ENCODE measurements around the gene CABYR.

CABYR gene

DNA sequence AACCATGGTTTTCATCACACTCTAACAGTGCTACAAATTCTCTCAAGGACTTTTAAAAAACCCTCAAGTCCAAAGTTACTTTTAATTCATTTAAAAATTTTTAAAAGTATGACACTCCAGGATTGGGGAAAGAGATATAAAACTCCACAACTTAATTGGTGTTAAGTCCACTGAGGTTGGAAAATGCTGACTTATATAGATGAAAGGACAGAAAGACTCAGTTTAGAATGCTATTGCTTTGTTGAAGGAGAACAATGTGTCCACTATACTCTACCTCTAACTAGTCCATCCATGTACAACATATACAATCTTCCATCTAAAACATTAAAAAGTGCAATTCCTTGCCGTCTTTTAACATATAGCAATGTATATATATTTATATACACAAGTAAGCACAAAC, 41.2 kb downstream of the CABYR start:
- Histone ChIP-seq H3K36me3 (ENCODE audit: insufficient read depth, insufficient read length, low read length) (peaks cover 4% of the 10 kb centered on the region), H3K9me3 (ENCODE audit: insufficient read depth, low read length) (no peaks in the 10 kb centered on the region), H3K27me3 (ENCODE audit: insufficient read depth, insufficient read length) (no peaks in the 10 kb centered on the region), H3K9ac (ENCODE audit: insufficient read length, low read depth) (no peak overlapping the region), H3K4me3 (ENCODE audit: insufficient read length, low read depth) (no peak overlapping the region), H3K4me1 (ENCODE audit: insufficient read depth, insufficient read length) (no peaks in the 10 kb centered on the region)
- no peak for DNase-seq (ENCODE audit: low read depth, low spot score)
- TF ChIP-seq ZNF274 (IDR thresholded peaks at IDR 0.05; ENCODE audit: low read depth, low read length) (no peak), YY1 (IDR thresholded peaks at IDR 0.05; ENCODE audit: insufficient read depth, insufficient read length) (no peak), SUZ12 (IDR thresholded peaks at IDR 0.05; ENCODE audit: extremely low read depth, insufficient read depth, insufficient read length) (no peak)

- Histone ChIP-seq H3K27me3 (ENCODE audit: insufficient read depth, insufficient read length) (no peaks in the 10 kb centered on the region), H3K9me3 (ENCODE audit: insufficient read depth, low read length) (no peaks in the 10 kb centered on the region), H3K4me3 (ENCODE audit: insufficient read length, low read depth) (no peak overlapping the region), H3K9ac (ENCODE audit: insufficient read length, low read depth) (no peak overlapping the region), H3K4me1 (ENCODE audit: insufficient read depth, insufficient read length) (no peaks in the 10 kb centered on the region), H3K36me3 (ENCODE audit: insufficient read depth, insufficient read length, low read length) (peaks cover 7% of the 10 kb centered on the region)
- TF ChIP-seq YY1 (IDR thresholded peaks at IDR 0.05; ENCODE audit: insufficient read depth, insufficient read length) (no peak), SUZ12 (IDR thresholded peaks at IDR 0.05; ENCODE audit: extremely low read depth, insufficient read depth, insufficient read length) (no peak), ZNF274 (IDR thresholded peaks at IDR 0.05; ENCODE audit: low read depth, low read length) (no peak)
- no peak for DNase-seq (ENCODE audit: low read depth, low spot score)
Observed at GRCh38 chr18:24181806-24182205, 42.9 kb downstream of the CABYR start.

DNA sequence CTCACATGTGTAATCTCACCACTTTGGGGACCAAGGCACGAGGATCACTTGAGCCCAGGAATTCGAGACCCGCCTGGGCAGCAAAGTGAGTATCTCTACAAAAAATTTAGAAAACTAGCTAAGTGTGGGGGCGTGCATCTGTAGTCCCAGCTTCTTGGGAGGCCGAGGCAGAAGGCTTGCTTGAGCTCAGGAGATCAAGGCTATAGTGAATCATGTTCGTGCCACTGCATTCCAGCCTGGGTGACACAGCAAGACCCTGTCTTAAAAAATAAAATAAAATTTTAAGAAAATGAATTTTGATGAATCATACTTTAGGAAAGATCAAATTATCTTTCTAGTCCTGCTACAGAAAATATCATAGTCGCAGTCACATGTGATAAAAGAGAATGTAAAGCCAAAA, 46.9 kb downstream of the CABYR start:
- no peak for DNase-seq (ENCODE audit: low read depth, low spot score)
- TF ChIP-seq YY1 (IDR thresholded peaks at IDR 0.05; ENCODE audit: insufficient read depth, insufficient read length) (no peak), ZNF274 (IDR thresholded peaks at IDR 0.05; ENCODE audit: low read depth, low read length) (no peak), SUZ12 (IDR thresholded peaks at IDR 0.05; ENCODE audit: extremely low read depth, insufficient read depth, insufficient read length) (no peak)

GRCh38 chr18:24187049-24187448, 48.2 kb downstream of the CABYR start:
- no peak for DNase-seq (ENCODE audit: low read depth, low spot score)
- Histone ChIP-seq H3K9ac (ENCODE audit: insufficient read length, low read depth) (no peak overlapping the region), H3K36me3 (ENCODE audit: insufficient read depth, insufficient read length, low read length) (peaks cover 3% of the 10 kb centered on the region), H3K27me3 (ENCODE audit: insufficient read depth, insufficient read length) (no peaks in the 10 kb centered on the region), H3K4me1 (ENCODE audit: insufficient read depth, insufficient read length) (peaks cover 2% of the 10 kb centered on the region), H3K9me3 (ENCODE audit: insufficient read depth, low read length) (no peaks in the 10 kb centered on the region), H3K4me3 (ENCODE audit: insufficient read length, low read depth) (no peak overlapping the region)
- TF ChIP-seq YY1 (IDR thresholded peaks at IDR 0.05; ENCODE audit: insufficient read depth, insufficient read length) (no peak), ZNF274 (IDR thresholded peaks at IDR 0.05; ENCODE audit: low read depth, low read length) (no peak), SUZ12 (IDR thresholded peaks at IDR 0.05; ENCODE audit: extremely low read depth, insufficient read depth, insufficient read length) (no peak)

More for the DNA sequence above, 46.9 kb downstream of the CABYR start:
- Histone ChIP-seq H3K9ac (ENCODE audit: insufficient read length, low read depth) (no peak overlapping the region), H3K27me3 (ENCODE audit: insufficient read depth, insufficient read length) (no peaks in the 10 kb centered on the region), H3K4me1 (ENCODE audit: insufficient read depth, insufficient read length) (peaks cover 2% of the 10 kb centered on the region), H3K9me3 (ENCODE audit: insufficient read depth, low read length) (no peaks in the 10 kb centered on the region), H3K4me3 (ENCODE audit: insufficient read length, low read depth) (no peak overlapping the region), H3K36me3 (ENCODE audit: insufficient read depth, insufficient read length, low read length) (peaks cover 6% of the 10 kb centered on the region)

DNA sequence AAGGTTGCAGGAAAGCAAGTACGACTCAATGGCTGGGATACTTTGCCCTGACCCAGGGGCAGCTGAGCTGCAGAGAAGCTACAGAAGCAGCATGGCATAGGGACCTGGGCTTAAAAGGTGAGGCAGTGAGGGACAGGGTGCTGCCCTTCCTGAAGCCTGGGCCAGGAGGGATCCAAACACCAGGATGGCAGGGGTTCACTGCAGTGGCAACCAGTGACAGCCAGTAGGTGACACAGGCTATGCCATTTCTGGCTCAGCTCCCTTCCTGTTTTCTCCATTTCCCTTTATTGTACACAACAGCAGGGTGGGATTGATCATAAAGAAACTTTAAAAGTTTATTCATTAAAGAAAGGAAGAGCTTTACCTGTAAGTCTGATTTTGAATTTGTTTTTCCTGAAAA, 48.8 kb downstream of the CABYR start:
- no peak for TF ChIP-seq ZNF274 (IDR thresholded peaks at IDR 0.05; ENCODE audit: low read depth, low read length)
- TF ChIP-seq YY1 (IDR thresholded peaks at IDR 0.05; ENCODE audit: insufficient read depth, insufficient read length) = no peak
- no peak for TF ChIP-seq SUZ12 (IDR thresholded peaks at IDR 0.05; ENCODE audit: extremely low read depth, insufficient read depth, insufficient read length)
- Histone ChIP-seq H3K9ac (ENCODE audit: insufficient read length, low read depth) (no peak overlapping the region), H3K9me3 (ENCODE audit: insufficient read depth, low read length) (no peaks in the 10 kb centered on the region), H3K4me3 (ENCODE audit: insufficient read length, low read depth) (no peak overlapping the region), H3K4me1 (ENCODE audit: insufficient read depth, insufficient read length) (peaks cover 2% of the 10 kb centered on the region), H3K27me3 (ENCODE audit: insufficient read depth, insufficient read length) (no peaks in the 10 kb centered on the region), H3K36me3 (ENCODE audit: insufficient read depth, insufficient read length, low read length) (peaks cover 3% of the 10 kb centered on the region)
- DNase-seq (ENCODE audit: low read depth, low spot score) = no peak

- Histone ChIP-seq H3K9ac (ENCODE audit: insufficient read length, low read depth) (no peak overlapping the region), H3K4me3 (ENCODE audit: insufficient read length, low read depth) (no peak overlapping the region), H3K27me3 (ENCODE audit: insufficient read depth, insufficient read length) (no peaks in the 10 kb centered on the region), H3K36me3 (ENCODE audit: insufficient read depth, insufficient read length, low read length) (peaks cover 3% of the 10 kb centered on the region), H3K9me3 (ENCODE audit: insufficient read depth, low read length) (no peaks in the 10 kb centered on the region), H3K4me1 (ENCODE audit: insufficient read depth, insufficient read length) (peaks cover 2% of the 10 kb centered on the region)
- no peak for DNase-seq (ENCODE audit: low read depth, low spot score)
- TF ChIP-seq YY1 (IDR thresholded peaks at IDR 0.05; ENCODE audit: insufficient read depth, insufficient read length) = no peak
Observed at GRCh38 chr18:24188120-24188519, 49.3 kb downstream of the CABYR start.

GRCh38 chr18:24189007-24189528, 50.2 kb downstream of the CABYR start:
- Histone ChIP-seq H3K36me3 (ENCODE audit: insufficient read depth, insufficient read length, low read length) (peaks cover 3% of the 10 kb centered on the region), H3K9ac (ENCODE audit: insufficient read length, low read depth) (no peak overlapping the region), H3K4me3 (ENCODE audit: insufficient read length, low read depth) (no peak overlapping the region), H3K27me3 (ENCODE audit: insufficient read depth, insufficient read length) (no peaks in the 10 kb centered on the region), H3K4me1 (ENCODE audit: insufficient read depth, insufficient read length) (peaks cover 2% of the 10 kb centered on the region), H3K9me3 (ENCODE audit: insufficient read depth, low read length) (no peaks in the 10 kb centered on the region)
- no peak for DNase-seq (ENCODE audit: low read depth, low spot score)
- TF ChIP-seq ZNF274 (IDR thresholded peaks at IDR 0.05; ENCODE audit: low read depth, low read length) (no peak), SUZ12 (IDR thresholded peaks at IDR 0.05; ENCODE audit: extremely low read depth, insufficient read depth, insufficient read length) (no peak), YY1 (IDR thresholded peaks at IDR 0.05; ENCODE audit: insufficient read depth, insufficient read length) (no peak)

Data from NT2/D1 (cell line).